Activated naive CD4-positive, alpha-beta T cell treated with Interleukin-2 at 50 U/mL for 16 hours (primary cell): ENCODE data around the gene THAP5.
A peak's percentile ranks its signal among the peaks of the same experiment; 100 is the strongest.
"Not testable (repeated sequence)": the region's sequence is repeated elsewhere in the genome, so short reads cannot be mapped to it uniquely, and the experiment has no call there.

Experiments
- DNase-seq: peaks from one replicate; pipeline ENCODE4 v3.0.0-alpha.2; 2020

The THAP5 gene

GRCh38 chr7:108581655-108582491, 12.4 kb upstream of the THAP5 start:
- no peak for DNase-seq

- no peak for DNase-seq
These were observed 10.8 kb upstream of the THAP5 start for GRCh38 chr7:108580298-108580697.

- DNase-seq: no peak
These were observed 9.4 kb upstream of the THAP5 start for GRCh38 chr7:108578937-108579336.

GRCh38 chr7:108576116-108576515, 6.6 kb upstream of the THAP5 start:
- DNase-seq: no peak

GRCh38 chr7:108575156-108575555, 5.7 kb upstream of the THAP5 start:
- no peak for DNase-seq

GRCh38 chr7:108572480-108572879, 3.0 kb upstream of the THAP5 start:
- DNase-seq: no peak

- peak; percentile 51 for DNase-seq
These were observed 745 bp upstream of the THAP5 start for GRCh38 chr7:108570146-108570755.

GRCh38 chr7:108568801-108569380, 615 bp downstream of the THAP5 start:
- DNase-seq: no peak

- no peak for DNase-seq
These were observed 3.5 kb downstream of the THAP5 start for GRCh38 chr7:108565987-108566386.

- no peak for DNase-seq
These were observed 8.4 kb downstream of the THAP5 start for GRCh38 chr7:108561047-108561619.

- no peak for DNase-seq
These were observed 10.3 kb downstream of the THAP5 start for GRCh38 chr7:108559253-108559652.

- DNase-seq: no peak
These were observed 11.9 kb downstream of the THAP5 start for GRCh38 chr7:108557617-108558016.

GRCh38 chr7:108557191-108557590, 12.3 kb downstream of the THAP5 start:
- no peak for DNase-seq

- DNase-seq: not testable (repeated sequence)
These were observed 12.8 kb downstream of the THAP5 start for GRCh38 chr7:108556665-108557064.

- not testable (repeated sequence) for DNase-seq
These were observed 21.2 kb downstream of the THAP5 start for GRCh38 chr7:108548141-108548896.

- no peak for DNase-seq
These were observed 28.0 kb downstream of the THAP5 start for GRCh38 chr7:108541478-108541877.

- not testable (repeated sequence) for DNase-seq
These were observed 30.8 kb downstream of the THAP5 start for GRCh38 chr7:108538685-108539084.

- DNase-seq: not testable (repeated sequence)
These were observed 31.3 kb downstream of the THAP5 start for GRCh38 chr7:108538236-108538635.

- DNase-seq: no peak
These were observed 32.3 kb downstream of the THAP5 start for GRCh38 chr7:108537229-108537628.

- no peak for DNase-seq
These were observed 33.8 kb downstream of the THAP5 start for GRCh38 chr7:108535744-108536143.

- no peak for DNase-seq
These were observed 34.2 kb downstream of the THAP5 start for GRCh38 chr7:108535257-108535656.

- no peak for DNase-seq
These were observed 35.8 kb downstream of the THAP5 start for GRCh38 chr7:108533712-108534111.

- DNase-seq: no peak
These were observed 40.2 kb downstream of the THAP5 start for GRCh38 chr7:108529341-108529740.
